Right hindlimb (tissue), 1 donor: Measurements from ENCODE around the gene TCEA3.
"Not testable (repeated sequence)": the region's sequence is repeated elsewhere in the genome, so short reads cannot be mapped to it uniquely, and the experiment has no call there.

ENCODE experiments used
- DNase-seq: peaks from one replicate; pipeline ENCODE4 v3.0.0-alpha.2; 2018

Gene TCEA3

GRCh38 chr1:23387494-23387893, 37.1 kb downstream of the TCEA3 start:
- DNase-seq, result no peak

DNA sequence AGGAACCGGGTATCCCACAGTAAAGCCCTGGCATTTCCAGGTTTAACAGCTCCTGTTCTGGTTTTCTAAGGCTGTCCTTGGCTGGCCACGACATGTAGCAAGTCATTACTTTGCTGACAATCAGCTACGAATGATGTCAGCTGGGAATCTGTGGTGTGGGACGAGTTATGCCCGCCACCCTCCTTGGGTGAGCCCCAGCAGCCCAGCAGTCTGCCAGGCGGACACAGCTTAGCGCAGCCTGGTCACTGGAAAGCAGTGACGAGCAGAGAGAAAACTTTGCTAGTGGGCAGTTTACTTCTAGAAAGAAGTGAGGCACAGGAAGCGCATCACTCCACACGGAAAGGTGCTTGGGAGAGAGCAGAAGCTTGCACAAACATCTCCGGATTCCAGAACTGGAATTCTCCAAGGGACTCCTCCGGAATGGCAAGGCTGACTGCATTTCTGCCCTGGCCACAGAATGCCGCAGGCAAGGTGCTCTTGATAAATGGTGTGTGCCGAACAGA, 39.4 kb downstream of the TCEA3 start:
- DNase-seq, result no peak

GRCh38 chr1:23384312-23385058, 40.1 kb downstream of the TCEA3 start:
- no peak for DNase-seq

DNA sequence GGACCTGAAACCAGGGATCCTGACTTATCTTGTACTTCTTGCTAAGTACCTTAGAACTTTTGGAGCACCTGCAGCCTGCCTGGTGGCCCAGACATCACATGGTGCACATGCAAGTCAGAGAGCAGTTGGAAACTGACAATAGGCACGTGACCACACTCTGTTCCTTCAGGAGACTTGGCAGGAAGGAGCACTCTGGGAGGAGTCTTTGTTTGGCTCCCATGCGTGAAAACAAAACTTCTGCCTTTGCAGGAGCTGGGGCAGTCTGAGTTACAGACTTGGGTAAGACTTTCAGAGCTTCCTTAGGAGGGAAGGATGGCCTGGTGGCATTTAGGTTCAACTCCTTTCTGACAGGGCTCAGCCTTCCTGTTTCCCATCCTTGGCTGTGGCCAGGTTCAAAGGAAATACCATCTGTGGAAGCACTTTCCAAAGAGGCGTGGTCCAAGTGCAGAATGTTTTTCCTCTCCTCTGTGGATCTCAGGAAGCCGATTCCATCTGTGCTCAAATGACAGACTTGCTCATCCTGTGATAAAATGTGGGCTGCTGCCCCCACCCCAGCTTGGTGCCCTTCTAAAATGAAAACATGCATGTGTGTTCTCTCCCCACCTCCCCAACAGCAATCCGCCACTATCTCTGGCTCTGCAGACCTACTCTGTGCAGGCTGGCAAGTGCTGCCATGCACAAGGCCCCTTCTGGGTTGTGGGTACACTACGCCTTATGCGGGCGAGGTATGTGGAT, 40.8 kb downstream of the TCEA3 start:
- DNase-seq, result peak; percentile 48

GRCh38 chr1:23381233-23381885, 43.2 kb downstream of the TCEA3 start:
- DNase-seq, result no peak

GRCh38 chr1:23380719-23381118, 43.8 kb downstream of the TCEA3 start:
- DNase-seq, result no peak

DNA sequence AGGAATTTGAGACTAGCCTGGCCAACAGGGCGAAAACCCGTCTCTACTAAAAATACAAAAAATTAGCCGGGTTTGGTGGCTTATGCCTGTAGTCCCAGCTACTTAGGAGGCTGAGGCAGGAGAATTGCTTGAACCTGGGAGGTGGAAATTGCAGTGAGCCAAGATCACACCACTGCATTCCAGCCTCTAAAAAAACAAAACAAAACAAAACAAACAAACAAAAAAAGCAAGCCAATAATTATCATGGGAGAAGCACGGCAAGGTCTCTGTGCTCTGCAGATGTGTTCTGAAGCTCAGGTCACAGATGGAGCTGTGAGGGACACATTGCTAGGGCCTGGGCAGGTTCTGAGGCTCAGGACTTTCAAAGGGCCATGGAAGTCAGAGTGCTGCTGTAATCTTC, 44.3 kb downstream of the TCEA3 start:
- DNase-seq, result not testable (repeated sequence)

- DNase-seq, result no peak
Observed at GRCh38 chr1:23376890-23377811, 47.4 kb downstream of the TCEA3 start.

- not testable (repeated sequence) for DNase-seq
Observed at GRCh38 chr1:23374079-23374735, 50.3 kb downstream of the TCEA3 start.

DNA sequence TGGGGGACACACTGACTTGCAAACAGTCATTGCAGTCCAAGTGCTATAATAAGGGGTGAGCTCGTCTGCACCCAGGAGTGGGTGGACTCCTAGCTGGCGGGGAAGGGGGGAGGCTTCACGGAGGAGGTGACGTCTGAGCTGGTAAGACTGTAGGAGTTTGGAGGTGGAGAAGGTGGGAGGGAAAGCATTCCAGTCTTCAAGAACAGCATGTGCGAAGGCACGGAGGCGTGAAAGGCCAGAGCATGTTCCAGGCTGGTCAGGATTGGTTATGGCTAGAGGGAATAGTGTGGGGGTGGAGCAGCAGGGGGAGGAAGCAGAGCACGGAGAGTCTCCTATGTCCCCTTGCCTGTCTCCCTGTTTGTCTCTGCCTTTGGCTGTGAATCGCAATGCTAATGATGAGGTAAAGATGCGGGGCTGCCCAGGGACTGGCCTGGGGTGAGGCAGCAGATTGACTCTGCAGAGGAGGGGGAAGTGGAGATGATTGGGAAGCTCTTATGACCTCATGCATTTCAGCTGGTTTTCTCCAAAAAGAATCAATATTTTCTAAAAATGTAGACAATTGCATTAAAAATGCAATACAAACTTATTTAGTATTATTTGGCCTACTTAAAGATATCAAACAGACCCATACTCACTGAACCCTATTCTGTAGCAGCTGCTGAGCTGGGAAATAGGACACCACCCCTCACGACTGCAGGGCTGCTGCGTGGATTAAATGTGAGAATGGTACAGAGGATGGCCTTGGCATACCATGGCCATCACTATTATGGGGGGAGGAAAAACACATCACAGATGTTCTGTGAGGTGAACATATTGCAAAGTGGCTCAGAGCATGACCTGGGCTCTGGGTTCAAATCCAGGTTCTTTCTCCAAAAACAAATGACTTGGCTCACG, 52.3 kb downstream of the TCEA3 start:
- DNase-seq, result no peak

DNA sequence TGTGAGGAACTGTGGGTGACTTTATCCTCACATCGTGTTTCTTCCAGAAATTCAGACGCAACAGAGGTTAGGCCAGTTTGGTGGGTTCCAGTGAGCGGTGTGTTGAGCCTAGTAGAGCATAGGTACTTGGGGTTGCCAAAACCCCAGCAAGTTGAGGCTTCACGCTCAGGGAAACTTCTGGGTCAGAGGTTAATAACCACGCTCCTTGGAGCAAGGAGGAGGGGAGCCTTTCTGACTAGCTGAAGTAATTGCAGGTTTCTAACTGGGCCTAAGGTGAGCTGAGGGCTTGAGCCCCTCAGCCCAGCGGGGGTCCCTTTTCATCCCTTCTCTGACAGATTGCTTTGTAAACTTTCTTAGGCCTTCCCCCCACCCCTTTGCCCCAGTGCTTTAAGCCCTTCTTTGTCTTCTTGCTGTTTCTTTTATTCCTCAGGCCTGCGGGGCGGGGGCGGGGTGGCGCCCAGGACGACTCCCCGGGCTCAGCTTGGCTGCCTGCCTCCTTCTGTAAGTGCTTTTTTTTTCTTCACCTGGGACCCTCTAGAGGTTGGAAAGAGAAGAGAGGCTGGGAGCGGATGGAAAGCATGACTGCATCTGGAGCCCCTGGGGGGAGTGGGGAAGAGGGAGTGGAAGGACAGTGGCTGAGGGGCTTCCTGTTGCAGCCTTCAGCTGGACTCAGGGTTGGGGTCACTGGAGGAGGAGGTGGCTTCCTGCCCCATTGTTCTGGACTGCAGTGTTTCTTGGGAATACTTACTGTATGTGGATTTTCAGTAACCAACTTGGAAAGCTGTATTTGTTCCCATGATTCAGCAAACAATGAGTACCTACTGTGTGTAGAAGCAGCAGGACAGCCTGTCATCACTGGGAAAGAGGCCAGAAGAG, 53.6 kb downstream of the TCEA3 start:
- peak; percentile 79 for DNase-seq

DNA sequence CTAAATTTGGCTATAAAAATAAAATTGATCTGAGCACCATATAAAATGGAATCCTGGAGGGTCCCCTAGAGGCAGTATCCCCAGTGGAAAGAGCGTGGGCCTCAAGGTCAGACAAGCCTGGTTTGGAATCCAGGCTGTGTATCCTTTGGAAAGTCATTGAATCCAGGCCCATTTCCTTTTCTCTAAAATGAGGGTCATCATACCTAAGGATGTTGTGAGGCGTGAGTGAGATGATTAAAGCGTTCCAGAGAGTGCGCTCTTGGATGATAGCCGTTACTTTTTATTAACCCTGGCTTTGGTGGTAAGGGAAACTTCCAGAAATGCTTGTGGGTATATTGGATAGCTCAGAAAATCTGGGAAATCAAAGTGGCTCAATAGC, 54.2 kb downstream of the TCEA3 start:
- DNase-seq, result no peak

DNA sequence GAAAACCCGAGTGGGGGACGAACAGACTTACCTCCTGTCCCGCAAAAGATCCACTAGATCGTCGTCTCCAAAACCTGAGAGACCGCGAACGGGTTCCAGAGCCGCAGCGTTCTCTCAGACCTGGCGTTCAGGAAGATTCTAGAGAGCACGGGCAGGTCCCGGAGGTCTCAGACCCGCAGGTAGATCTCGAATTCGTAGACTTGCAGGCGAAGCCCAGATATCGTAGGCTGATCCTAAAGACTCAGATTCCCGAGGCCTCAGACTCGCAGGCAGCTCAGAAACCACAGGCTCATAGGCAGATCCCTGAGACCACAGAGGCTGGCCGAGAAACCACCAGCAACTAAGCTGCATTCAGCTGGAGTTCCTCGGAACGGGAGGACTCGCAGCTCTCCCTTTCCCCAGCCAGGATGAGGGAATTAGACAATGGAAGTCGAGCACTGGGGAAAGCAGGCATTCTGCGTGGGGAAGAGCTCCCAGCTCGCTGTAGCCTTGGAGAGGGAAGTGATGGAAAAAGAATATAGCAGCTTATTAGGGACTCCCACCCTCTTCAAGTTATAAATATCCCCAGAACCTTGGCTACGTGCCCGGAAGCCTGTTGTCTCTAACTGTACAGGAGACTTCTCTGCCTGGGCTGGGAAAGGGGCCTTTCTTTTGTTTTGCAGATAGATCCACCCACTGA, 55.1 kb downstream of the TCEA3 start, which contains the start of gene ZNF436:
Gene ZNF436, minus strand, starts transcription at position 502 of the 679 bp plus-strand sequence. CDS start 1,831 bp downstream, outside the sequence.
- DNase-seq, result peak; percentile 95

DNA sequence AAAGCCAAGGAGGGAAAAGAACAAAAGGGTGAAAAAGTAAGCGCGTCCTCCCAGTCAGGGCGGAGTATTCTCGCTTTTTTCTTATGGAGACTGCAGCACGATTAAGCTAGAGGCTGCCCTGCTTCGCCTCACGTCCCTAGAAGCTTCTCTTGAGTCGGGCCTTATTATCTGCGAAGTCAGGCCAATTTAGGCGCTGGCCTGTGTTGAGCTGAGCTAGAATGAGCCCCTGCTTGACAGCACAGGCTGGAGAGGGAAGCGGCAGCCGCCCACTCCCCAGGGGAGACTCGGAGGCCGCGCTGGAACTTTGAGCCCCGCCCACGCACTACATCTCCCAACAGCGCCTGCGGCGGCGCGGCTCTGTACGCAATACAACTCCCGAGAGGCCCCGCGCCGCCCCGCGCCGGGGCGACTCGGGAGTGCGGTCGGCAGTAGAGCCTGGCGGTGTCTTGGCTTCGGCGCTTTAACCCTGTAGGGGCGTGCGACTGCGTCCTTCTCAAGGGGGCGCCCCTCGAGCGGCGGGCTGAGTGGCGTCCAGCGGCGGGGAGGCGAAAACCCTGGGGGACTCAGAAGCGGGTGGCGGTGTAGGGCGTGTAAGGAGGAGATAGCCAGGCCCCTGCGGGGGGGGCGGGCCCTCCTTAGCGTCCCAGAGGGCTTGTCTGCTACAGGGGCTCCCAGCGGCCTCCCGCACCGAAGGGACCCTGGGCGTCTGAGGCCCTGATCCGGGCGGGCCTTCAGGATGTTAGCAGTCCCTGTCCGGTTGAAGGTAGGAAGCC, 55.8 kb downstream of the TCEA3 start:
- DNase-seq, result peak; percentile 94

DNA sequence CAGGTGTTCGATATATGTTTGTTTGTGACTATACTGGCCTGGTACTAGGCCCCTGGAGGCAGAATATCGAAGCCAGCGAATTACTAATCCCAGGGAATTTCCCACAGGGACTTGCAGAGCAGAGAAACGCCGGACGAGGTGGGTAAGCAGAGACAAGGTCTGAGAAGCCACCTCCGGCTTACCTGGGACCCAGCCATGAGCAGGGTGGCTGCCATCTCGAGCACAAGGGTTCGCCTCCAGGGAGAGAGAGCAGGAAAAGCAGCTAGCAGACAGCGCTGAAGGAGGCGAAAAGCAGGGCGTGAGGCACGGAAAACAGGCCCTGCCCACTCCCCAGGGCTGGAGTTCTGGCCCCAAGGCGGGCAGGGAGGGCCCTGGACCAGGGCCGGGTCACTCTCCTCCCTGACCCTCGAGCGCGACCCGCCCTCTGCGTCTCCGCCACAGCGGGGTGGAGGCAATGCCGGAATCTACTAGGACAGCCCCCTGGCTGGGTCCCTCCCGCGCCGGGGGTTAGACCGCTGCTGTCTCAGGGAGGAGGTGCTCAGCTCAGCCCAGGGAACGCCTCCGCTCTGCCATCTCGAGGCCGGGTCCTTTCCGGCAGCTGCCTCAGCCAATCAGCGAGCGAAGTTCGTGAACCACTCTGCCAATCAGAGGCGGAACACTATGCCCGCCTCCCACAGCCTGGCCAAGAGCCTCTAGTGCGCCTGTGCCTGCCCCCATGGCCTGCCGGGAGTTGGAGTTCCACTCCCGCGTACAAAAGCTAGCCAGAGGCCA, 56.6 kb downstream of the TCEA3 start:
- peak; percentile 99 for DNase-seq

- DNase-seq, result no peak
Observed at GRCh38 chr1:23367451-23367790, 57.1 kb downstream of the TCEA3 start.

GRCh38 chr1:23366598-23366997, 58.0 kb downstream of the TCEA3 start:
- DNase-seq, result no peak

DNA sequence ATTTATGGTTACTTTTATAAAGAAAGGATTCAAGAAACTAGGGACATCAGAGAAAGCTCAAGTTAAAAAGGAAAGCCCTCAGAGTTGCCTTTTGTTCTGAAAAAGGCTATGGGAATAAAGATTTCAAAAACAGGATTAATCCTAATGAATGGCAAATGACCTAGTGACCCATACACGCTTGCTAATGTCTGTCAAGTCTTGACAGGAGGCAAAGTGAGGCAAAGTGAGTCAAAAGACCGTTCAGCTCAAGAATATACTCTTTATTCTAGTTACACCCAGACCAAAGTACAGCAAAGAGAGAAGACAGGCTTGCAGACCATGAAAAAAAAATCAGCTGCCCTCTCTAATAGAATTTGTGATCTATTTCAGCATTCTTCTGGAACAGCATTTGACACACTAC, 58.4 kb downstream of the TCEA3 start:
- no peak for DNase-seq
